Peyer's patch (tissue), 4 donors: Measurements from ENCODE around the gene CIPC.

Source experiments
- POLR2A ChIP-seq, 2 donors: fragments of 450-650 bp; IDR thresholded peaks; one replicate each; pipeline ENCODE4 v1.5.1; 2017; ENCODE audit warnings: antibody characterized with exemption in 2 of 2, mild to moderate bottlenecking in 2 of 2, moderate library complexity in 2 of 2
- TF ChIP-seq, protein P1 (sequence below), 6 experiments: fragments of 450-650 bp in 4 of 6; fragments of 200-600 bp in 2 of 6; sonication (generic) in 1 of 6; IDR thresholded peaks; one replicate each; pipeline ENCODE4 v1.5.1; 2017 to 2019; ENCODE audit warnings: antibody characterized with exemption in 6 of 6, mild to moderate bottlenecking in 3 of 6, moderate library complexity in 1 of 6

DNA sequence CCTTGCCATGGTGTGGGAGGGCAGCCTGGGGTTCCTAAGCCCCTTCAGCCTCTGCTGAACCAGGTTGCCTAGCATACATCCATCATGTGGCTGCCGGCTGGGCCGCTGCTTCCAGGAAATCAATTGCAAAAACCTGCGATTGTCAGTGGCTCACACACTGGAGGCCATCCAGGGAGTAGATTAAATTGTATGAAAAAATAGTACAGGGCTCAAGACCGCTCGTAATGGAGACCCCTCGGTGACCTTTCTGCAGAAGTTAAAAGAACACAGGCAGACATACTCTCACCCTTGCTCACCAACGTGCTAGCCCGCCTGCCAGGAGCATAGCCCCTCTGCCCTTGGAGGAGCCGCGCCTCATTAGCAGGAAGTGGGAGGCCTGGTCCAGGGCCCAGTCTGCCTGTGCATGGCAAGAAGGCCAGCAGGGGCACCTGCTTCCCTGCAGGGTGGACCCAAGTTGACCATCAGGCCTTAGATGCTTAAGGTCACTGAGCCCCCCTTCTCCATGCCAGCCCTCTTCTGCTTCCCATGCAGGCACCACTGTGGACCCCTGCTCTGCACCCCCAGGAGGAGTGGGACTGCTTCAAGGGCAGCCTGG is 31.4 kb upstream of the CIPC start:
- TF ChIP-seq, protein P1, sequence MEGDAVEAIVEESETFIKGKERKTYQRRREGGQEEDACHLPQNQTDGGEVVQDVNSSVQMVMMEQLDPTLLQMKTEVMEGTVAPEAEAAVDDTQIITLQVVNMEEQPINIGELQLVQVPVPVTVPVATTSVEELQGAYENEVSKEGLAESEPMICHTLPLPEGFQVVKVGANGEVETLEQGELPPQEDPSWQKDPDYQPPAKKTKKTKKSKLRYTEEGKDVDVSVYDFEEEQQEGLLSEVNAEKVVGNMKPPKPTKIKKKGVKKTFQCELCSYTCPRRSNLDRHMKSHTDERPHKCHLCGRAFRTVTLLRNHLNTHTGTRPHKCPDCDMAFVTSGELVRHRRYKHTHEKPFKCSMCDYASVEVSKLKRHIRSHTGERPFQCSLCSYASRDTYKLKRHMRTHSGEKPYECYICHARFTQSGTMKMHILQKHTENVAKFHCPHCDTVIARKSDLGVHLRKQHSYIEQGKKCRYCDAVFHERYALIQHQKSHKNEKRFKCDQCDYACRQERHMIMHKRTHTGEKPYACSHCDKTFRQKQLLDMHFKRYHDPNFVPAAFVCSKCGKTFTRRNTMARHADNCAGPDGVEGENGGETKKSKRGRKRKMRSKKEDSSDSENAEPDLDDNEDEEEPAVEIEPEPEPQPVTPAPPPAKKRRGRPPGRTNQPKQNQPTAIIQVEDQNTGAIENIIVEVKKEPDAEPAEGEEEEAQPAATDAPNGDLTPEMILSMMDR (IDR thresholded peaks at IDR 0.05) = no peak
- TF ChIP-seq POLR2A (IDR thresholded peaks at IDR 0.05) = no peak
